Measurements from ENCODE around the gene UHRF2. TPM values are rescaled to one million over a fixed set of nuclear protein-coding genes. Genes with fewer than 3 reads are reported as not detected.

The UHRF2 gene
- total and polyA plus RNA-seq, 2 donors from 2014 or later = 14.2 to 45.1 TPM

DNA sequence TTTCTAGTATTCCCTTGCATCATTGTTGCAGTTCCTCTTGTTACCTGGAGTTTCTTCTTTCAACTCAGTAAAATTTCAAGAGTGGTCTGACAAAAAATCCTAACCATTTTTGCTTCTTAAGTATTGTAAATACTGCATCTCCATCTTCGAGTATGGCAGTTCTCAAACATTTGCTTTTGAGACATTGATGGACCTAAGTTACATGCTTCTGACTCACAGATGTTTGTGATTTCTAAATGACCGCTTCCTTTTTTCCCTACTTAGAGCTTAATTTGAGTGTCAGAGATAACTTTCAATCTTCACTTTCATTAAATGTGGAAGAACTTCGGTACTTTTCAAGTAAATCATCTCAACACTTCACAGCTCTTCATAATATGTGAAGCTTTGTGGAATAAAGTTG lies 4.2 kb downstream of the UHRF2 start:
- FAIRE-seq (no peak), DNase-seq (no peak)
- TF ChIP-seq, protein P1, sequence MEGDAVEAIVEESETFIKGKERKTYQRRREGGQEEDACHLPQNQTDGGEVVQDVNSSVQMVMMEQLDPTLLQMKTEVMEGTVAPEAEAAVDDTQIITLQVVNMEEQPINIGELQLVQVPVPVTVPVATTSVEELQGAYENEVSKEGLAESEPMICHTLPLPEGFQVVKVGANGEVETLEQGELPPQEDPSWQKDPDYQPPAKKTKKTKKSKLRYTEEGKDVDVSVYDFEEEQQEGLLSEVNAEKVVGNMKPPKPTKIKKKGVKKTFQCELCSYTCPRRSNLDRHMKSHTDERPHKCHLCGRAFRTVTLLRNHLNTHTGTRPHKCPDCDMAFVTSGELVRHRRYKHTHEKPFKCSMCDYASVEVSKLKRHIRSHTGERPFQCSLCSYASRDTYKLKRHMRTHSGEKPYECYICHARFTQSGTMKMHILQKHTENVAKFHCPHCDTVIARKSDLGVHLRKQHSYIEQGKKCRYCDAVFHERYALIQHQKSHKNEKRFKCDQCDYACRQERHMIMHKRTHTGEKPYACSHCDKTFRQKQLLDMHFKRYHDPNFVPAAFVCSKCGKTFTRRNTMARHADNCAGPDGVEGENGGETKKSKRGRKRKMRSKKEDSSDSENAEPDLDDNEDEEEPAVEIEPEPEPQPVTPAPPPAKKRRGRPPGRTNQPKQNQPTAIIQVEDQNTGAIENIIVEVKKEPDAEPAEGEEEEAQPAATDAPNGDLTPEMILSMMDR (IDR thresholded peaks at IDR 0.05; ENCODE audit: borderline replicate concordance, extremely low read depth, insufficient read depth) = no peak
- Histone ChIP-seq H3K27ac (ENCODE audit: low read depth in 2 of 2, low read length in 2 of 2) (no peak overlapping the region), H3K4me3 (ENCODE audit: low read length in 3 of 3) (no peak overlapping the region), H3K27me3 (ENCODE audit: control insufficient read depth, insufficient read depth, low read length) (no peaks in the 10 kb centered on the region), H3K4me1 (ENCODE audit: control insufficient read depth in 2 of 3, insufficient read depth in 2 of 3, low read depth in 1 of 3, low read length in 3 of 3) (peaks cover 0 to 4% (median 0%) of the 10 kb centered on the region in 3 donors), H3K9me3 (ENCODE audit: control insufficient read depth in 2 of 3, insufficient read depth in 1 of 3, low read length in 3 of 3) (no peaks in the 10 kb centered on the region), H3K9ac (ENCODE audit: low read length in 3 of 3) (no peak overlapping the region), H3K36me3 (ENCODE audit: control insufficient read depth in 2 of 3, insufficient read depth in 3 of 3, low read length in 3 of 3) (peaks cover 0 to 1% (median 0%) of the 10 kb centered on the region in 3 donors)
- intact Hi-C loops (cut with DNase I) = no loop called here

- DNase-seq = no peak
- no peak overlapping the region for H3K27ac ChIP-seq (ENCODE audit: low read depth in 2 of 2, low read length in 2 of 2)
- TF ChIP-seq, protein P1 (IDR thresholded peaks at IDR 0.05; ENCODE audit: borderline replicate concordance, extremely low read depth, insufficient read depth) = no peak
- H3K4me1 ChIP-seq (ENCODE audit: control insufficient read depth in 2 of 3, insufficient read depth in 2 of 3, low read depth in 1 of 3, low read length in 3 of 3) = peaks cover 0 to 4% (median 0%) of the 10 kb centered on the region in 3 donors
- H3K4me3 ChIP-seq (ENCODE audit: low read length in 3 of 3) = no peak overlapping the region
- no peaks in the 10 kb centered on the region for H3K9me3 ChIP-seq (ENCODE audit: control insufficient read depth in 2 of 3, insufficient read depth in 1 of 3, low read length in 3 of 3)
- H3K27me3 ChIP-seq (ENCODE audit: control insufficient read depth, insufficient read depth, low read length) = no peaks in the 10 kb centered on the region
- H3K9ac ChIP-seq (ENCODE audit: low read length in 3 of 3) = no peak overlapping the region
- intact Hi-C loops (cut with DNase I) = no loop called here
- no peak for FAIRE-seq
- H3K36me3 ChIP-seq (ENCODE audit: control insufficient read depth in 2 of 3, insufficient read depth in 3 of 3, low read length in 3 of 3) = peaks cover 0 to 2% (median 0%) of the 10 kb centered on the region in 3 donors
These were observed 5.8 kb downstream of the UHRF2 start for GRCh38 chr9:6418764-6419163.

DNA sequence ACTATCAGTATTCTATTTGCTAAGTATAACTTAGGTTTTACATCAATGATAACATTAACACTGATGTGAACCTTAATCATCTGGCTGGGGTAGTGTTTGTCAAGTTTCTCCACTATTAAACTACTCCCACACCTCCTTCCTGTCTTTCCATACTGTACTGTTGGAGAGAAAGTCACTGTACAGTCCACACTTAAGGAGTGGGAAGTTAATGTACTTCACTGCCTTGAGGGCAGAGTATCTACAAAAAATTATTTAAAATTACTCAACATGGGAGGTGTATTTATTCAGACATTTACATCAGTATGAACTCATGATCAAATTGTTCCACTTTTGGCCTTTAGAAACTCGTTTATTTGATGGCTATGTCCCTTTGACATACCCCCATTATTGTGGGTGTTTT lies 11.9 kb downstream of the UHRF2 start:
- peaks cover 0 to 2% (median 2%) of the 10 kb centered on the region in 3 donors for H3K36me3 ChIP-seq (ENCODE audit: control insufficient read depth in 2 of 3, insufficient read depth in 3 of 3, low read length in 3 of 3)
- FAIRE-seq = no peak
- no peak overlapping the region for H3K4me3 ChIP-seq (ENCODE audit: low read length in 3 of 3)
- no peaks in the 10 kb centered on the region for H3K27me3 ChIP-seq (ENCODE audit: control insufficient read depth, insufficient read depth, low read length)
- TF ChIP-seq, protein P1 (IDR thresholded peaks at IDR 0.05; ENCODE audit: borderline replicate concordance, extremely low read depth, insufficient read depth) = no peak
- no peaks in the 10 kb centered on the region for H3K9me3 ChIP-seq (ENCODE audit: control insufficient read depth in 2 of 3, insufficient read depth in 1 of 3, low read length in 3 of 3)
- peaks cover 0 to 4% (median 0%) of the 10 kb centered on the region in 3 donors for H3K4me1 ChIP-seq (ENCODE audit: control insufficient read depth in 2 of 3, insufficient read depth in 2 of 3, low read depth in 1 of 3, low read length in 3 of 3)
- no peak overlapping the region for H3K9ac ChIP-seq (ENCODE audit: low read length in 3 of 3)
- no peak for DNase-seq
- intact Hi-C loops (cut with DNase I) = no loop called here
- H3K27ac ChIP-seq (ENCODE audit: low read depth in 2 of 2, low read length in 2 of 2) = no peak overlapping the region

DNA sequence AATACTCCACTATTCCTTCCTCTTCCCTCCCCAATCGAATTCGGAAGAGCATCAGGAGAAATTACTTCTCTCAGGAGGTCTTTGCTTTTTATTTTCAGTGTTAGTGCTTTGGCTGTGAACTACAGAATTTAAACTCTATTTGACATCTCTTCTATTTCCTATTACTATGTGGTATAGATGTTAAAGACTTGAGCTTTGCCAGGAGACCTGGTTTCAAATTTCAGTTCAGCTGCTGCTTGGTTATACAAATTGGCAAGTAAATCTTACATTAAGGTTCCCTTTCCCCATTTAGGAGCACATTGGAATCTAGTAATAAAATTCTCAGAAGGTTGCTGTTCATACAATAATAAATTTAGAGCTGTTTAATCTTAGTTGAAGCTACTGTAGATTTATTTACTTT lies 13.1 kb downstream of the UHRF2 start:
- Histone ChIP-seq H3K27me3 (ENCODE audit: control insufficient read depth, insufficient read depth, low read length) (no peaks in the 10 kb centered on the region), H3K27ac (ENCODE audit: low read depth in 2 of 2, low read length in 2 of 2) (no peak overlapping the region), H3K4me1 (ENCODE audit: control insufficient read depth in 2 of 3, insufficient read depth in 2 of 3, low read depth in 1 of 3, low read length in 3 of 3) (peaks cover 0 to 4% (median 3%) of the 10 kb centered on the region in 3 donors), H3K4me3 (ENCODE audit: low read length in 3 of 3) (no peak overlapping the region), H3K36me3 (ENCODE audit: control insufficient read depth in 2 of 3, insufficient read depth in 3 of 3, low read length in 3 of 3) (peaks cover 0 to 2% (median 2%) of the 10 kb centered on the region in 3 donors), H3K9me3 (ENCODE audit: control insufficient read depth in 2 of 3, insufficient read depth in 1 of 3, low read length in 3 of 3) (no peaks in the 10 kb centered on the region), H3K9ac (ENCODE audit: low read length in 3 of 3) (no peak overlapping the region)
- FAIRE-seq (no peak), DNase-seq (no peak)
- intact Hi-C loops (cut with DNase I) = no loop called here
- TF ChIP-seq, protein P1 (IDR thresholded peaks at IDR 0.05; ENCODE audit: borderline replicate concordance, extremely low read depth, insufficient read depth) = no peak

Data from kidney (tissue), 14 donors.